HG03520 (cell line): ENCODE data around the gene SMAD5.

Experiments
- ATAC-seq: cut with Tn5 transposase; IDR thresholded peaks from one replicate; pipeline ENCODE4 v1.9.1; 2021; ENCODE audit warnings: mild to moderate bottlenecking, moderate library complexity; ENCODE audit not compliant: unreplicated experiment

The SMAD5 gene

GRCh38 chr5:136213919-136214493, 81.4 kb downstream of the SMAD5 start:
- no peak for ATAC-seq

GRCh38 chr5:136215812-136216211, 83.2 kb downstream of the SMAD5 start:
- ATAC-seq, result no peak

GRCh38 chr5:136216230-136216629, 83.6 kb downstream of the SMAD5 start:
- ATAC-seq, result no peak

GRCh38 chr5:136221340-136221739, 88.7 kb downstream of the SMAD5 start:
- no peak for ATAC-seq

GRCh38 chr5:136222580-136223235, 90.1 kb downstream of the SMAD5 start:
- ATAC-seq, result no peak

GRCh38 chr5:136225796-136226195, 93.2 kb downstream of the SMAD5 start:
- ATAC-seq, result no peak

GRCh38 chr5:136226401-136226800, 93.8 kb downstream of the SMAD5 start:
- ATAC-seq, result no peak

GRCh38 chr5:136228136-136228757, 95.6 kb downstream of the SMAD5 start:
- ATAC-seq, result no peak

GRCh38 chr5:136230176-136230575, 97.5 kb downstream of the SMAD5 start:
- no peak for ATAC-seq

GRCh38 chr5:136232316-136232715, 99.7 kb downstream of the SMAD5 start:
- peak; percentile 51 for ATAC-seq
